DMS114 treated with DMSO at 0.1 percent for 48 hours (cell line): ENCODE data around the gene SYNJ2.

Source experiments
- DNase-seq: peaks from one replicate; lab custom pipeline; 2025; ENCODE audit not compliant: unreplicated experiment; lab: John Stamatoyannopoulos, UW

Gene SYNJ2

GRCh38 chr6:158110986-158111385 lies 129.3 kb downstream of the SYNJ2 start:
- DNase-seq = no peak

DNA sequence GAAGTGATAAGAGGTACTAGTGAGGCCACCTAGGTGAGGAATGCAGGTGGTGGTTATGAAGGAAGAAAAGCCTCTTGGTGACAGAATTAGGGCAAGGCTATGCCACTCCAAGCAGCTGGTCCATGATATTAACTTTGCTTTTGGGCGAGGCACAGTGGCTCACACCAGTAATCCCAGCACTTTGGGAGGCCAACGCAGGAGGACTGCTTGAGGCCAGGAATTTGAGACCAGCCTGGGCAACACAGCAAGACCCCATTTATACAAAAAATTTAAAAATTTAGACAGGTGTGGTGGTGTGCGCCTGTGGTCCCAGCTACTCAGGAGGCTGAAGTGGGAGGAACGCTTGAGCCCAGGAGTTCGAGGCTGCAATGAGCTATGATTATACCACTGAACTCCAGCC lies 130.3 kb downstream of the SYNJ2 start:
- no peak for DNase-seq

DNA sequence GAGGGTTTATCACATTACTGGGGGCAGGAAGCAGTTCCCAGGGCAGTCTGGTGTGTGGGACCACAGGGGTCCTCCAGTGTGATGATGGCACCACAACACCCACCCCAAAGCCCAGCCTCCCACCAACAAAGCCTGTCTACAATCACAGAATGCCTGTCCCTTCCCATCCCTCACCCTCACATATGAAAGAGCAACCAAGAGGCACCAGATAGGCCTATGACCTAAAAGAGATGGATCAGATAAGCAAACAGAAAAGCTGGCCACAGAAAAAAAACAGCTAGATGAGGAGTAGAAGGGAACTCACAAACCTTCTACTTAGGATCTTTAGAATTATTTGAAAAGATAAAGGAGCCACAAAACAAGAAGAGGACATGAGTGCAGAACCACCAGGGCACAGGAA lies 132.1 kb downstream of the SYNJ2 start:
- no peak for DNase-seq

GRCh38 chr6:158115102-158115501 lies 133.4 kb downstream of the SYNJ2 start:
- DNase-seq = no peak

GRCh38 chr6:158115508-158115907 lies 133.8 kb downstream of the SYNJ2 start:
- DNase-seq = no peak

GRCh38 chr6:158118886-158119285 lies 137.2 kb downstream of the SYNJ2 start:
- DNase-seq = no peak

GRCh38 chr6:158121335-158121734 lies 139.7 kb downstream of the SYNJ2 start:
- no peak for DNase-seq

- no peak for DNase-seq
These were observed 140.4 kb downstream of the SYNJ2 start for GRCh38 chr6:158122048-158122447.

GRCh38 chr6:158124288-158124687 lies 142.6 kb downstream of the SYNJ2 start:
- DNase-seq = no peak

DNA sequence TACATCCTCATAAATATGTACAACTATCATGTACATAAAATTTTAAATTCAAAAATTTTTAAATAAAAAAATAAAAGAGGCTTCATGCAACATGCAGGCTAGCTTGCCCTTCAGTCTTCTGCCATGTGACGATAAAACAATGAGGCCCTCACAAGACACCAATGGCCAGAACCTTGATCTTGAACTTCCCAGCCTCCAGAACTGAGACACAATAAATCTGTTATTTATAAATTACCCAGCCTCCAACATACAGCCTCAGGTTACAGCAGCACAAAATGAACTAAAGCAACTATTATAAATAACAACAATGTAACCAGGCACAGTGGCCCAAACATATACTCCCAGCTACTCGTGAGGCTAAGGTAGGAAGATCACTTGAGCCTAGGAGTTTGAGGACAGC lies 143.6 kb downstream of the SYNJ2 start:
- no peak for DNase-seq

- DNase-seq = no peak
These were observed 150.3 kb downstream of the SYNJ2 start for GRCh38 chr6:158131926-158132325.

- DNase-seq = no peak
These were observed 161.1 kb downstream of the SYNJ2 start for GRCh38 chr6:158142789-158143188.

- no peak for DNase-seq
These were observed 162.0 kb downstream of the SYNJ2 start for GRCh38 chr6:158143700-158144099.
